ENCODE results near the gene TFCP2L1.

The TFCP2L1 gene

GRCh38 chr2:121258051-121258450 is 27.0 kb downstream of the TFCP2L1 start:
- H3K9me3 ChIP-seq (ENCODE audit: low read length), result no peaks in the 10 kb centered on the region
- no peak overlapping the region for H3K4me3 ChIP-seq (ENCODE audit: low read depth, low read length, poor library complexity, severe bottlenecking)
- no peak overlapping the region for H3K27ac ChIP-seq (ENCODE audit: low read depth, low read length, poor library complexity, severe bottlenecking)
- no peaks in the 10 kb centered on the region for H3F3A ChIP-seq (ENCODE audit: insufficient read depth, low read length)
- no peak overlapping the region for H2AFZ ChIP-seq (ENCODE audit: low read length)
- no peaks in the 10 kb centered on the region for H3K9me2 ChIP-seq (ENCODE audit: low read depth, low read length)
- H3K79me2 ChIP-seq (ENCODE audit: insufficient read depth, low read length), result no peaks in the 10 kb centered on the region
- no peak overlapping the region for H3K4me2 ChIP-seq (ENCODE audit: low read length)
- no peaks in the 10 kb centered on the region for H3K36me3 ChIP-seq (ENCODE audit: insufficient read depth, low read length)
- no peak overlapping the region for H3K9ac ChIP-seq (ENCODE audit: low read length)
- H3K27me3 ChIP-seq (ENCODE audit: insufficient read depth, low read length), result no peaks in the 10 kb centered on the region
- no peaks in the 10 kb centered on the region for H4K20me1 ChIP-seq (ENCODE audit: insufficient read depth, low read length)
- no peaks in the 10 kb centered on the region for H3K4me1 ChIP-seq (ENCODE audit: insufficient read depth, low read length, severe bottlenecking)
- TF ChIP-seq EZH2 (IDR thresholded peaks at IDR 0.05; ENCODE audit: borderline replicate concordance, low read length), result no peak
- no peak for TF ChIP-seq CTCF (IDR thresholded peaks at IDR 0.05; ENCODE audit: low read length)

GRCh38 chr2:121257480-121257840 is 27.5 kb downstream of the TFCP2L1 start:
- no peaks in the 10 kb centered on the region for H3K9me3 ChIP-seq (ENCODE audit: low read length)
- no peaks in the 10 kb centered on the region for H3K36me3 ChIP-seq (ENCODE audit: insufficient read depth, low read length)
- no peak overlapping the region for H3K4me2 ChIP-seq (ENCODE audit: low read length)
- no peaks in the 10 kb centered on the region for H3K79me2 ChIP-seq (ENCODE audit: insufficient read depth, low read length)
- no peak overlapping the region for H3K4me3 ChIP-seq (ENCODE audit: low read depth, low read length, poor library complexity, severe bottlenecking)
- H3K9ac ChIP-seq (ENCODE audit: low read length), result no peak overlapping the region
- H3K27me3 ChIP-seq (ENCODE audit: insufficient read depth, low read length), result 0 out of 2 replicates have a peak, but pooled peaks cover 2% of the 10 kb centered on the region
- H3K4me1 ChIP-seq (ENCODE audit: insufficient read depth, low read length, severe bottlenecking), result no peaks in the 10 kb centered on the region
- TF ChIP-seq EZH2 (IDR thresholded peaks at IDR 0.05; ENCODE audit: borderline replicate concordance, low read length), result no peak
- no peaks in the 10 kb centered on the region for H4K20me1 ChIP-seq (ENCODE audit: insufficient read depth, low read length)
- no peaks in the 10 kb centered on the region for H3F3A ChIP-seq (ENCODE audit: insufficient read depth, low read length)
- no peak overlapping the region for H2AFZ ChIP-seq (ENCODE audit: low read length)
- H3K27ac ChIP-seq (ENCODE audit: low read depth, low read length, poor library complexity, severe bottlenecking), result no peak overlapping the region
- H3K9me2 ChIP-seq (ENCODE audit: low read depth, low read length), result no peaks in the 10 kb centered on the region

- Histone ChIP-seq H3K27ac (ENCODE audit: low read depth, low read length, poor library complexity, severe bottlenecking) (no peak overlapping the region), H3K27me3 (ENCODE audit: insufficient read depth, low read length) (0 out of 2 replicates have a peak, but pooled peaks cover 7% of the 10 kb centered on the region), H3K4me2 (ENCODE audit: low read length) (no peak overlapping the region), H3K36me3 (ENCODE audit: insufficient read depth, low read length) (no peaks in the 10 kb centered on the region), H3K9ac (ENCODE audit: low read length) (no peak overlapping the region), H3F3A (ENCODE audit: insufficient read depth, low read length) (no peaks in the 10 kb centered on the region), H3K4me1 (ENCODE audit: insufficient read depth, low read length, severe bottlenecking) (no peaks in the 10 kb centered on the region), H3K9me2 (ENCODE audit: low read depth, low read length) (no peaks in the 10 kb centered on the region), H3K9me3 (ENCODE audit: low read length) (no peaks in the 10 kb centered on the region), H2AFZ (ENCODE audit: low read length) (no peak overlapping the region), H4K20me1 (ENCODE audit: insufficient read depth, low read length) (no peaks in the 10 kb centered on the region), H3K79me2 (ENCODE audit: insufficient read depth, low read length) (no peaks in the 10 kb centered on the region), H3K4me3 (ENCODE audit: low read depth, low read length, poor library complexity, severe bottlenecking) (no peak overlapping the region)
- no peak for TF ChIP-seq EZH2 (IDR thresholded peaks at IDR 0.05; ENCODE audit: borderline replicate concordance, low read length)
- no peak for TF ChIP-seq CTCF (IDR thresholded peaks at IDR 0.05; ENCODE audit: low read length)
Observed at GRCh38 chr2:121256720-121257479, 28.1 kb downstream of the TFCP2L1 start.

- TF ChIP-seq CTCF (IDR thresholded peaks at IDR 0.05; ENCODE audit: low read length) (no peak), EZH2 (IDR thresholded peaks at IDR 0.05; ENCODE audit: borderline replicate concordance, low read length) (no peak)
- Histone ChIP-seq H3F3A (ENCODE audit: insufficient read depth, low read length) (no peaks in the 10 kb centered on the region), H3K27me3 (ENCODE audit: insufficient read depth, low read length) (0 out of 2 replicates have a peak, but pooled peaks cover 7% of the 10 kb centered on the region), H3K4me1 (ENCODE audit: insufficient read depth, low read length, severe bottlenecking) (no peaks in the 10 kb centered on the region), H3K4me3 (ENCODE audit: low read depth, low read length, poor library complexity, severe bottlenecking) (no peak overlapping the region), H3K4me2 (ENCODE audit: low read length) (no peak overlapping the region), H3K36me3 (ENCODE audit: insufficient read depth, low read length) (no peaks in the 10 kb centered on the region), H4K20me1 (ENCODE audit: insufficient read depth, low read length) (no peaks in the 10 kb centered on the region), H3K79me2 (ENCODE audit: insufficient read depth, low read length) (no peaks in the 10 kb centered on the region), H3K27ac (ENCODE audit: low read depth, low read length, poor library complexity, severe bottlenecking) (no peak overlapping the region), H2AFZ (ENCODE audit: low read length) (no peak overlapping the region), H3K9me3 (ENCODE audit: low read length) (no peaks in the 10 kb centered on the region), H3K9me2 (ENCODE audit: low read depth, low read length) (no peaks in the 10 kb centered on the region), H3K9ac (ENCODE audit: low read length) (no peak overlapping the region)
Observed at GRCh38 chr2:121255358-121255757, 29.6 kb downstream of the TFCP2L1 start.

Measured in OCI-LY1 (cell line).